ENCODE data around the gene ATP10A. TPM values are rescaled to one million over a fixed set of nuclear protein-coding genes. Genes with fewer than 3 reads are reported as not detected.

The ATP10A gene
- total RNA-seq, 1 experiment from 2014 or later: 0.02 TPM

DNA sequence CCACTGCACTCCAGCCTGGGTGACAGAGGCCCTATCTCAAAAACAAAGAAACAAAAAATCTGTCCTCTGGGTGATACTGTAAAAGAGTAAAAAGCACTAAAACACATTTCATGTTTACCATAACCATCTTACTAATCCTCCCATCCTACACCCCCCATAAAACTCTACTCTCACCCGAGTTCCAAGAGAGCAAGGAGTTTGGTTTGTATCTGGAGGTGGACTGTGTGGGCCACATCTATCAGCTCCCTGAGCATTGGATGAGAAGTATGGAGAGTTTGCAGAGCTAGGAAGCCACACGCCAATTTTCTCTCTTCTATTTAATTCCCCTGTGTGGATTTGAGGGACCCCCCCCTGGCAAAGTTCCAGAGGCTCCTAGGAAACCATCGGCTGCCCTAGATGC lies 80.0 kb downstream of the ATP10A start (continued):
- TF ChIP-seq, protein P1, sequence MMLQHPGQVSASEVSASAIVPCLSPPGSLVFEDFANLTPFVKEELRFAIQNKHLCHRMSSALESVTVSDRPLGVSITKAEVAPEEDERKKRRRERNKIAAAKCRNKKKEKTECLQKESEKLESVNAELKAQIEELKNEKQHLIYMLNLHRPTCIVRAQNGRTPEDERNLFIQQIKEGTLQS (IDR thresholded peaks at IDR 0.05): no peak
- no peak for TF ChIP-seq CEBPB (IDR thresholded peaks at IDR 0.05; ENCODE audit: low read depth)
- TF ChIP-seq, protein P2, sequence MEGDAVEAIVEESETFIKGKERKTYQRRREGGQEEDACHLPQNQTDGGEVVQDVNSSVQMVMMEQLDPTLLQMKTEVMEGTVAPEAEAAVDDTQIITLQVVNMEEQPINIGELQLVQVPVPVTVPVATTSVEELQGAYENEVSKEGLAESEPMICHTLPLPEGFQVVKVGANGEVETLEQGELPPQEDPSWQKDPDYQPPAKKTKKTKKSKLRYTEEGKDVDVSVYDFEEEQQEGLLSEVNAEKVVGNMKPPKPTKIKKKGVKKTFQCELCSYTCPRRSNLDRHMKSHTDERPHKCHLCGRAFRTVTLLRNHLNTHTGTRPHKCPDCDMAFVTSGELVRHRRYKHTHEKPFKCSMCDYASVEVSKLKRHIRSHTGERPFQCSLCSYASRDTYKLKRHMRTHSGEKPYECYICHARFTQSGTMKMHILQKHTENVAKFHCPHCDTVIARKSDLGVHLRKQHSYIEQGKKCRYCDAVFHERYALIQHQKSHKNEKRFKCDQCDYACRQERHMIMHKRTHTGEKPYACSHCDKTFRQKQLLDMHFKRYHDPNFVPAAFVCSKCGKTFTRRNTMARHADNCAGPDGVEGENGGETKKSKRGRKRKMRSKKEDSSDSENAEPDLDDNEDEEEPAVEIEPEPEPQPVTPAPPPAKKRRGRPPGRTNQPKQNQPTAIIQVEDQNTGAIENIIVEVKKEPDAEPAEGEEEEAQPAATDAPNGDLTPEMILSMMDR (IDR thresholded peaks at IDR 0.05 in 2 of 3, conservative IDR thresholded peaks at IDR 0.05 in 1 of 3; ENCODE audit: borderline replicate concordance in 1 of 3, insufficient read depth in 1 of 3, low read depth in 2 of 3, low read length in 2 of 3): no peak
- no peak for TF ChIP-seq POLR2AphosphoS5 (IDR thresholded peaks at IDR 0.05; ENCODE audit: low read depth, low read length)
- no peak for TF ChIP-seq RAD21 (IDR thresholded peaks at IDR 0.05; ENCODE audit: low read depth)

DNA sequence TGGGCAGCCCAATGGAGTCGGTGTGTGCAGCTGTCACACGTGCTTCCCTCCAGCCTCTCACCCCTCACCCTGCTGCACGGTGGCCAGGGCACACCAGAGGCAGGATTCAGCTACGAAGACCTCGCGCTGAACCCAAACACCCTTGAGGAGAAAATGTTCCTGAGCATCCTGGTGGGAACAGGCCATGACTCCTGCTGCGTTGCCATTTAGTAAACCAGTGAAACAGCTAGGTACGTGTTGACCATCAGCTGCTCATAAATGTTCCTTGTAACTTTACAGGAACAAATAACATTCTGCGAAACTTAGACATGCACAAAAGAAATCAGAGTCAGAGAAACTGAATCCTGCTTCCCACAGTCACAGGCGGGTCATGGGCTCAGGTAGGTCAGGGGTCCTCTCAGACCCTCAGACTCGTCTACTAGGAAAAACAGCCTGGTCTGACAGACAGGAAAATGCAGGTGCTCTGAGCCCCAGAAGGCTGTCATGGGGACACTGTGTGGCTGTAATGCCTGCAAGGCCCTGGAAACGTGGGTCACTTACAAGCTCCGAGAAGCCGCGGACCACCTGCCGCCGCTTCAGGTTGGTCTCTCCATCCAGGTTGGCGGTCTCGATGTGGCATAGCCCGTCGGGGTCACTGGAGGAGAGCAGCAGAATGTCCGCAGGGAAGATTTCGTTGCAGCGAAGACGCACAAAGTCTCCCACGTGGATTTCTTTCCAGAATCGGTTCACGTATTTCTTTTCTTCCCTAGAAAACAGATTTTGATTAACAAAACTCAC lies 82.5 kb downstream of the ATP10A start:
- intact Hi-C loops (cut with micrococcal nuclease): no loop called here
- Histone ChIP-seq H3K27ac (ENCODE audit: low read depth, low read length) (no peak overlapping the region), H3K4me1 (ENCODE audit: control insufficient read depth in 1 of 2, insufficient read depth in 2 of 2, low read length in 2 of 2) (no peaks in the 10 kb centered on the region), H3K9me2 (ENCODE audit: insufficient read depth) (no peaks in the 10 kb centered on the region), H3K4me2 (ENCODE audit: low read length) (no peak overlapping the region), H3K4me3 (replicated peaks in 1 of 2; ENCODE audit: low read depth in 1 of 2, low read length in 2 of 2) (no peak overlapping the region), H4K20me1 (ENCODE audit: insufficient read depth) (no peaks in the 10 kb centered on the region), H3K9ac (ENCODE audit: low read length) (no peak overlapping the region), H3K36me3 (ENCODE audit: control insufficient read depth in 1 of 2, insufficient read depth in 2 of 2, low read length in 2 of 2) (no peaks in the 10 kb centered on the region), H3K9me3 (ENCODE audit: control insufficient read depth in 1 of 2, insufficient read depth in 1 of 2, low read depth in 1 of 2, low read length in 2 of 2) (peaks cover 5 to 16% of the 10 kb centered on the region in 2 experiments; a peak in 2 of 4 replicates), H2AFZ (ENCODE audit: low read depth, low read length, poor library complexity, severe bottlenecking) (no peak overlapping the region), H3K79me2 (ENCODE audit: insufficient read depth, low read length) (no peaks in the 10 kb centered on the region), H3K27me3 (ENCODE audit: insufficient read depth, low read length) (no peaks in the 10 kb centered on the region)
- RAD21 ChIA-PET (ENCODE audit: low non-redundant PET in 1 of 2, low total read pairs in 2 of 2, uncharacterized antibody in 2 of 2, unreplicated experiment in 2 of 2): no interaction called here
- DNase-seq (ENCODE audit: low read depth, low spot score): no peak
- BruUV-seq (replicated peaks): no TSS peak
- TF ChIP-seq POLR2AphosphoS5 (IDR thresholded peaks at IDR 0.05; ENCODE audit: low read depth, low read length) (no peak), FOSL1 (IDR thresholded peaks at IDR 0.05; ENCODE audit: low read depth) (no peak), SP1 (IDR thresholded peaks at IDR 0.05; ENCODE audit: low read depth) (no peak), CBX3 (IDR thresholded peaks at IDR 0.05; ENCODE audit: low read depth) (no peak), EZH2phosphoT487 (IDR thresholded peaks at IDR 0.05; ENCODE audit: borderline replicate concordance) (no peak), RAD21 (IDR thresholded peaks at IDR 0.05; ENCODE audit: low read depth) (no peak), SIN3A (IDR thresholded peaks at IDR 0.05; ENCODE audit: low read depth) (no peak), CEBPB (IDR thresholded peaks at IDR 0.05; ENCODE audit: low read depth) (no peak), POLR2A (IDR thresholded peaks at IDR 0.05; ENCODE audit: borderline replicate concordance, extremely low read depth, insufficient read depth, insufficient read length) (no peak), EGR1 (IDR thresholded peaks at IDR 0.05; ENCODE audit: low read depth) (no peak)
- TF ChIP-seq, protein P3, sequence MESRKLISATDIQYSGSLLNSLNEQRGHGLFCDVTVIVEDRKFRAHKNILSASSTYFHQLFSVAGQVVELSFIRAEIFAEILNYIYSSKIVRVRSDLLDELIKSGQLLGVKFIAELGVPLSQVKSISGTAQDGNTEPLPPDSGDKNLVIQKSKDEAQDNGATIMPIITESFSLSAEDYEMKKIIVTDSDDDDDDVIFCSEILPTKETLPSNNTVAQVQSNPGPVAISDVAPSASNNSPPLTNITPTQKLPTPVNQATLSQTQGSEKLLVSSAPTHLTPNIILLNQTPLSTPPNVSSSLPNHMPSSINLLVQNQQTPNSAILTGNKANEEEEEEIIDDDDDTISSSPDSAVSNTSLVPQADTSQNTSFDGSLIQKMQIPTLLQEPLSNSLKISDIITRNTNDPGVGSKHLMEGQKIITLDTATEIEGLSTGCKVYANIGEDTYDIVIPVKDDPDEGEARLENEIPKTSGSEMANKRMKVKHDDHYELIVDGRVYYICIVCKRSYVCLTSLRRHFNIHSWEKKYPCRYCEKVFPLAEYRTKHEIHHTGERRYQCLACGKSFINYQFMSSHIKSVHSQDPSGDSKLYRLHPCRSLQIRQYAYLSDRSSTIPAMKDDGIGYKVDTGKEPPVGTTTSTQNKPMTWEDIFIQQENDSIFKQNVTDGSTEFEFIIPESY (IDR thresholded peaks at IDR 0.05; ENCODE audit: extremely low read depth, insufficient replicate concordance, low read length): no peak
- TF ChIP-seq, protein P1 (IDR thresholded peaks at IDR 0.05): no peak
- ATAC-seq: no peak
- CTCF ChIA-PET: no interaction called here
- POLR2A ChIA-PET: no interaction called here
